Activated T-cell treated with anti-CD3 and anti-CD28 coated beads, Interleukin-2, amount 50 U/mL, for 1 hour (primary cell): ENCODE data around the gene DUSP8.

Source experiments
- DNase-seq: peaks from one replicate; pipeline ENCODE4 v3.0.0-alpha.2; 2020

Gene DUSP8

GRCh38 chr11:1531449-1532013 lies 40.5 kb downstream of the DUSP8 start:
- DNase-seq: no peak

DNA sequence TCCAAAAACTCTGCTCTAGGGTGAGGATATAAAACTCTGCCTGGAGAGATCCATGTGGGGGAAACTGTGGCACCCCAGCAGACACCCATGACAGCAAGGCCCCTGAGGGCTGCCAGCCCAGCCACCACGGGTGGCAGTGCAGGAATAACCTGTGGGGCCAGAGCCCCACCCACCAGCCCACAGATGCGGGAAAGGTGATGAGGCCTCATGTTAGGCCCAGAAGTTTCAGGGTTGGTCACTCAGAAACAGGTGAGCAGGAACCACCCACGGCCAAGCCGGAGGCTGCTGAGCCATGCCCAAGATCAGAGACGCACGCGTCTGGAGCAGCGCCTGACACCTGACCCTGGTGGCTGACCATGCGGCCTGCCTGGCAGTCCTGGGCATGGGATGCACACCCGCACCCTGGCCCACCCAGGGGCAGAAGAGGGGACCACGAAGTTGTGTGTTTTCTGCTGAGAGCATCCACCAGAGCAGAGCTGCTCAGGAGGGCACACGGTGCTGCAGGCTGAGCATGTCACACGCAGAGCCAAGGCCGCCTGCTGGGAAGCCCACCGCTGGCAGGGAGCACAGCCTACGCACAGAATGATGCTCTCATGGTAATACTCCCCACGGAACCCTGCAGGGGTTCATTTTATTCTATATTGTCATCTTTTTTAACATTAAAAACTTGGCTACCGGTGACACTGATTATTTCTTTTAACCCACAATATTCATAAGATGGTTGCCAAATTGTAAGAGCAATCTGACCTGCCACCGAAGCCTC lies 41.2 kb downstream of the DUSP8 start:
- no peak for DNase-seq

GRCh38 chr11:1529774-1530173 lies 42.3 kb downstream of the DUSP8 start:
- no peak for DNase-seq

GRCh38 chr11:1529286-1529685 lies 42.8 kb downstream of the DUSP8 start:
- no peak for DNase-seq

- no peak for DNase-seq
These were observed 43.4 kb downstream of the DUSP8 start for GRCh38 chr11:1528710-1529109.

GRCh38 chr11:1526785-1527184 lies 45.3 kb downstream of the DUSP8 start:
- DNase-seq: no peak

GRCh38 chr11:1523779-1524178 lies 48.3 kb downstream of the DUSP8 start:
- no peak for DNase-seq

DNA sequence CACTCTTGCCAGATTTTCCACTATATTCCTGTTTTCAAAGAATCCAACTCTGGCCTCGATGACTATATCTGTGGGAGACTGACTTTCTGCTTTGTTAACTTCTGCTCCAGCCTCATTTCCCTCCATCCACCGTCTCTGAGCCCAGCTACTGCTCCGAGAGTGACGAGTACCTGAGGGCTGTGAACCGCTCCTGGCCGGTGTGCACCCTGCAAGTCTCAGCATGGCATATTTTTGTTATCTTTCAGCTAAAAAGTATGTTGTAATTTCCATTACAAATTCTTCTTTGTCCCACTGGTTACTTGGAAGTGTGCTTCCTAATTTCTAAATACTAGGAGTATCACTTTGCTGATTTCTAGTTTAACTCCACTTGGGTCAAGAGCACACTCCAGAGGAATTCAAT lies 49.0 kb downstream of the DUSP8 start:
- no peak for DNase-seq

- DNase-seq: no peak
These were observed 50.0 kb downstream of the DUSP8 start for GRCh38 chr11:1522081-1522424.

GRCh38 chr11:1521382-1522080 lies 50.5 kb downstream of the DUSP8 start:
- DNase-seq: no peak

- no peak for DNase-seq
These were observed 51.3 kb downstream of the DUSP8 start for GRCh38 chr11:1520663-1521267.

DNA sequence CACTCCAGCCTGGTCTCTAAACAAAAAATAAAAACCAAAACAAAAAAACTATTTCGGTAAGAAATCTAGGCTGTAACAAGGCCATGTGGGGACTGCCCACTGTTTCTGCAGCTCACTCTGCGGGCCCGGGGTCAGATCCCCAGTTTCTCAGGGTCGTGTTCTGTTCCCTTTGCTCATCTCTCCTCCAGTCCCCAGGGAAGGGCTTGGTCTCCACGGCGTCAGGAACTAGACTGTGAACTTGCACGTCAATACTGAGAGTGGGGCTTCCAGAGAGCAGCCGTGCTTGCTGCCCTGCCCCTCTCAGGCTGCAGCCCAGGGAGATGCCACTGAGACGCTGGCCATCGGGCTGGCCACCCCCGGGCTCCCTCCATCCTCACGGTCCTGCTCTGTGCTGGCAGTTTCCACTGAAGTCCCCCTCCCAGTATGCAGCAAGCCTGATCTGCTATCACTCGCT lies 51.8 kb downstream of the DUSP8 start:
- DNase-seq: no peak

DNA sequence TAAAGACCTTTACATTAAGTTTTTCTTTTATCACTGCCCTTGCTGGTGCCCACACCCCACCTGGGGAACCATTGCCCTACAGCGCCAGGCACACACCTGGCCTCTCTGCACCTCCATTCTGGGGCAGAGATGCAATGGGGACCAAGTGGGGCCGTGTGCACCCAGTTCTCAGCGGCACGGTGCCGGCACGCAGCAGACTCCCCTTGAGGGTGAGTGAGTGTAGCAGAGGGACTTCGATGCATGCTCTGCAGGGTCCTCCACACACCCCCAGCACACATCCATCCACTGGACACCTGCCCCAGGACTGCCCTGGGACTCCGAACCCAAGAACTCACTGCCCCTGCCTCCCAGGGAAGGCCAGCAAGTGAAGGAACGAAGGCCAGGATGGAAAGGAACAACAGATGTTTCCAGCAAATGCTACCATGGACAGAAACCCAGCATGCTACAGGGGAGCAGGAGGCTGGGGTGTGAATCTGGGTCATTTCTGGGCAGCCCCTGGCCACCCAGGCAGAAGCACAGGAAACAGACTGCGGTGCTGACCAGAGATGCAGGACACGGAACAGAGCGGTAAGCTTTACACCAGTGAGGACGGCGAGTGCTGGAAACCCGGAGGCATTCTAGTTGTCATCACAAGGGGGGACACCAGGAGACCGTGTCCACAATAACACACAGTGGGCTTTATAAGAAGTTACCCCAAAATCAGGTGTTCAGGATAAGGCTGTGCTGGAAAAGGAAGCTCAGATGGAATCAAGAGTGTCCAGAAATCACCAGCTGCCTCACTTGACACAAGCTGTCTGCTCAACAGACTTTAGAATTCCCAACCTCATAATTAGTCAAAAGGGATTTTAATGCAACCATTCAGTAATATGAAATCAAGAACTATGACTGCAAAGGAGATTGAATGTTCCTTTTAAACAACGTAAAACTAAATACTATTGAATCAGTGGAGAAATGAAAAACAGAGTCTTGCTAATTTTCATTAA lies 52.8 kb downstream of the DUSP8 start:
- DNase-seq: no peak

DNA sequence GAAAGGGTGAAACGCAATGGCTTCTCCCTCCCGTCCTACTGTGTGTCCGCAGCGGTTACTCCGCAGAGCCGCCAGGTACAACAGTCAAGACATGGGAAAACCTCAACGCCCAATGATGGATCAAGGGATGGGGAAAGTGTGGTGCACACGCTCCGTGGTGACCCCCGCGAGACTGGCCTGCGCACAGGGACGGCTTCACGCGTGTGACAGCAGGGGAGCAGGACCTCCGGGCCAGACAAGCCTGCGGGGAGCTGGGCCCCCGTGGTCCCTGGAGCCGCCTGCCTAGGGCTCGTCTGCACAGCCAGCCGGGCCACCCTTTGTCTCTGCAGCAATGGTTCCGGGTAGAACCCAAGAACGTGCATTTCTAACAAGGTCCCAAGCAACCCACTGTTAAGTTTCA lies 53.8 kb downstream of the DUSP8 start:
- DNase-seq: no peak

DNA sequence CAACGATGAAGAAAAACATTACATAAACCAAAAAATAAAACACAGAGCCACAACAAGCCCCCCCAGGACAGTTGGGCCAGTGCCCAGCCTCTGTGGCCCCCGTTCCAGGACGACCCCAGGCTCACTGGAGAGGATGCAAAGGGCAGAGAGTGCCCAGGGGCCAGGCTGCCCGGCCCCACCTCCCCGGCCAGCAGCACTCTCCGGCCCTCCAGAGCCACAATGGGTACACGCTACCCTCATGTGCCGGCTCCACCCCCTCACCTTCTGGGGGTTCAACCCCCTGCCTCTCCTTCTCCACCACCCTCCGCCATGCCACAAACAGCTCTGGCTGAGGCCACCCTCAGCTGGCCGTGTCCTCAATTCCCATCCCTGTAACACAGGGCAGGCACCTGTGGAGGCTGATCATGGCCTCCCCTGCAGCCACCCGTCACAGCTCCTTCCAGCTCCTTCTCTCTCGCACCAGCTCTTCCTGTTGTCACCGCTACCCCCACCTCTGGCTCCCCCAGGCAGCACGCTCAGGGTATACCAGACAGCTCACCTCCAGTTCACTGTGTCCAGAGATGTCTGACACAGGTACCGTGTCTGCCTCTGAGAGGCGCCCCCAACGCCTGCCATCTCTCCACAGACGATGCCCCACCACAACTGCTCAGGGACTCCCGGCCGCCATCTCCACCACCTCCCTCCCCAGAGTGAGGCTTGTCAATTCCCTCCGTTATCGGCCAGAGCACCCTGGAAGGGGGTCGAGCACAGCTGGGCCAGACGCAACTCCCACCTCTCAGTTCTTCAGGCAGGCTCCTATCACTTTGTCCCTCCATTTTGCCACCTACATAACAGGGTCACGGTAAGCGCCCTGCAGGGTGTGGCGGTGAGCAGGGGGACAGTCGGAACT lies 54.7 kb downstream of the DUSP8 start:
- DNase-seq: no peak

- DNase-seq: no peak
These were observed 55.6 kb downstream of the DUSP8 start for GRCh38 chr11:1516273-1517067.

DNA sequence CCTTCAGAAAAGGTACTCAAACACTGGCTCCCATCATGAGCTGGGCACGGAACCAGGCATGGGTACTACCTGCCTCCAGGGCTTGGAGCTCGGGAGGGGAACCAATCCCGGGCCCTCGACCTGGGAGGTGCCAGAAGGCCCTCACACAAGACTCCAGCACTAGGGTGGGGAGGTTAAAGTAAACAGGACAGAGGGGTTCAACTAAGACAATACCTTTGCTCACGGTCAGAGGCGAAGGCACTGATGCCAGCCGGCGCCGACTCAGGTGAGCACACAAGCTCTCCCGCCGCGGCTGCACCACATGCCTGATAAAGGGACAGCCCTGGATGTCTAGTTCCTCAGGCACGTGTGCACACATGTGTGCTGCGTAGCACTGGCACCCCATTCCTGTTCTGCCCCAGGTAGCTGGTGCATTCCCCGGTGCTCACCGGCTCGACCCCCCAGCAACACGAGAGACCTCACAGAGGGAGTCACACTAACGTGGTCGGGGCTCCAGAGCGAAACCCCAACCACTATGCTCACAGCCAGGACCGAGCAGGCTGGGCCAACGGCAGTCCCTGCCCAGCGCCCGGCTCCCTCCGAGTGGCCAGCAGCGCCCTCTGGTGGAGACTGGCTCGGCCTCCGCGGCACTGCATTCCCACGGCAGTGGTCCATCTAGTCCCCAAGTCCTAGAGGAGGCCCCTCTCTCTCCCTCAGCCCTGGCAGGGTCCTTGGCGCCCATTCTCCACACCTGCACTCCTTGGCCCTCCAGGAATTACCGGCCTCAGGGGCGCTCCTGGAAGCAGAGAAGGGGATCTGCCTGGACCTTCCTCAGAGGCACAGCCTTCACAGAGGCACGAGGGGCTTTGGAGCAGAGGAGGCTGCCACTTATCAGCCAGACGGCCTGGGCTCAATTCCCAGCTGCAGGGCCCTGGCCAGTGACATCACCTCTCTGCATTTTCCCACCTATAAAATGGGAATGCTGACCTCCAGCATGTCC lies 56.7 kb downstream of the DUSP8 start:
- peak; percentile 83 for DNase-seq

- no peak for DNase-seq
These were observed 57.6 kb downstream of the DUSP8 start for GRCh38 chr11:1514336-1515061.
